Activated CD4-positive, alpha-beta memory T cell treated with anti-CD3 and anti-CD28 coated beads, Interleukin-2, amount 10 ng/mL, durations not matched to agents 7 days and 5 days (primary cell): ENCODE results near the gene INTS3. TPM values are rescaled to one million over a fixed set of nuclear protein-coding genes. Genes with fewer than 3 reads are reported as not detected.
"Not testable (repeated sequence)": the region's sequence is repeated elsewhere in the genome, so short reads cannot be mapped to it uniquely, and the experiment has no call there.

Experiments
- CTCF ChIA-PET: fragments of 350-600 bp; sonication (Branson Sonifier 250); formaldehyde crosslinking; loops from one replicate; lab custom pipeline; 2021; ENCODE audit warnings: antibody characterized with exemption, inconsistent platforms; lab: Charles Lee
- POLR2A ChIA-PET: fragments of 350-600 bp; sonication (Branson Sonifier 250); formaldehyde crosslinking; loops from one replicate; lab custom pipeline; 2021; ENCODE audit warnings: antibody characterized with exemption; lab: Charles Lee
- DNase-seq: peaks from one replicate; pipeline ENCODE4 v3.0.0-alpha.2; 2020
- H3K27ac Mint-ChIP-seq: one replicate; pipeline ENCODE4 v1.8.0; 2021; ENCODE audit warnings: mild to moderate bottlenecking, mixed read lengths
- H3K27me3 Mint-ChIP-seq: one replicate; pipeline ENCODE4 v1.8.0; 2021; ENCODE audit warnings: mixed read lengths
- H3K36me3 Mint-ChIP-seq: one replicate; pipeline ENCODE4 v1.8.0; 2021; ENCODE audit warnings: low read depth, mixed read lengths
- H3K4me1 Mint-ChIP-seq: one replicate; pipeline ENCODE4 v1.8.0; 2021; ENCODE audit warnings: mixed read lengths
- H3K4me3 Mint-ChIP-seq: one replicate; pipeline ENCODE4 v1.8.0; 2021; ENCODE audit warnings: mild to moderate bottlenecking, mixed read lengths
- H3K9me3 Mint-ChIP-seq: one replicate; pipeline ENCODE4 v1.8.0; 2021; ENCODE audit warnings: mixed read lengths
- total RNA-seq, 2 experiments: library from RNA; stranded (reverse); gene quantifications; one replicate each; pipeline ENCODE4 v1.2.3, GENCODE V29; 2021

The INTS3 gene
- total RNA-seq, 2 experiments from 2014 or later = 46.9 to 50.5 TPM

DNA sequence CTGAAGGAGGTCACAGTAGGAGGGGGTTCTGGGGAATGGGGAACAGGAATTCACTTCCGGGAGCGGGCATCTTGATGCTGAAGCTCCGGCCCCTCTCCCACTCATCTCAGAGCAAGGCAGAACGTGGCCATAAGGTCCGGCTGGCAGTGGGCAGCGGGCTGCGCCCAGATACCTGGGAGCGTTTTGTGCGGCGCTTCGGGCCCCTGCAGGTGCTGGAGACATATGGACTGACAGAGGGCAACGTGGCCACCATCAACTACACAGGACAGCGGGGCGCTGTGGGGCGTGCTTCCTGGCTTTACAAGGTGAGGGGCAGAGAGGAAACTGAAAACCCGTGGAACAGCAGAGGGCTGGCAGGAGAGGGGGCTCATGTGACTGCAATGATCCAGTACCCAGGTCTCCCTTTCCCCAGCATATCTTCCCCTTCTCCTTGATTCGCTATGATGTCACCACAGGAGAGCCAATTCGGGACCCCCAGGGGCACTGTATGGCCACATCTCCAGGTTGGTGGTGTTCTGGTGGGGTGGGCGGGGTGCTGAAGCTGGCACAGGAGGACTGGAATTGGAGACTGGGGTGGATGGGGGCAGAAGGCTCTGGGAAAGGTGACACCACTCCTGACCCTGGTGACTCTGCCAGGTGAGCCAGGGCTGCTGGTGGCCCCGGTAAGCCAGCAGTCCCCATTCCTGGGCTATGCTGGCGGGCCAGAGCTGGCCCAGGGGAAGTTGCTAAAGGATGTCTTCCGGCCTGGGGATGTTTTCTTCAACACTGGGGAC lies 50.4 kb downstream of the INTS3 start:
- no peak overlapping the region for H3K27ac Mint-ChIP-seq
- ChIA-PET CTCF (no interaction called here), POLR2A (interaction anchor here (1.7 kb wide), 1 partner anchor 212 kb away, joined by 5 read pairs; the partner anchor contains the start of gene RPS27)
- H3K4me1 Mint-ChIP-seq = peaks cover 38% of the 10 kb centered on the region
- no peaks in the 10 kb centered on the region for H3K27me3 Mint-ChIP-seq
- peaks cover 15% of the 10 kb centered on the region for H3K36me3 Mint-ChIP-seq
- H3K9me3 Mint-ChIP-seq = no peaks in the 10 kb centered on the region
- H3K4me3 Mint-ChIP-seq = no peak overlapping the region
- no peak for DNase-seq

DNA sequence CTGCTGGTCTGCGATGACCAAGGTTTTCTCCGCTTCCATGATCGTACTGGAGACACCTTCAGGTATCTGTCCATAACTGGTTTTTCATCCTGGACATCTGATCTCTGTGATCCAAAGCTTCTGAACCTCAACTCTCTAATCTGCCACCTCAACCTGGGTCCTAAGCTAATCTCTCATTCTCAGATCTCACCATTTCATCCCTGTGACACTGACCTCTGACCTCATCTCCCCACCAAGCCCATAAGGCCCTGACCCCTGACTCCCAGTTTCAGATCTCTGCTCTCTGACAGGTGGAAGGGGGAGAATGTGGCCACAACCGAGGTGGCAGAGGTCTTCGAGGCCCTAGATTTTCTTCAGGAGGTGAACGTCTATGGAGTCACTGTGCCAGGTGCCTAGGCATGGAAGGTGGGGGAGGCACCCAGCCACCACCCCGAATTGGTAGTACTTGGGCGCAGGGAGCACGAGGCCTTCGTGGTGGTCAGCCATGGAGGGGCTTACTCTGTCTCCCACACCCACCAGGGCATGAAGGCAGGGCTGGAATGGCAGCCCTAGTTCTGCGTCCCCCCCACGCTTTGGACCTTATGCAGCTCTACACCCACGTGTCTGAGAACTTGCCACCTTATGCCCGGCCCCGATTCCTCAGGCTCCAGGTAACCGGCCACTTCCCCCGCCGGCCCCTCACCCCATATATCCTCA lies 51.1 kb downstream of the INTS3 start:
- H3K4me1 Mint-ChIP-seq = peaks cover 35% of the 10 kb centered on the region

DNA sequence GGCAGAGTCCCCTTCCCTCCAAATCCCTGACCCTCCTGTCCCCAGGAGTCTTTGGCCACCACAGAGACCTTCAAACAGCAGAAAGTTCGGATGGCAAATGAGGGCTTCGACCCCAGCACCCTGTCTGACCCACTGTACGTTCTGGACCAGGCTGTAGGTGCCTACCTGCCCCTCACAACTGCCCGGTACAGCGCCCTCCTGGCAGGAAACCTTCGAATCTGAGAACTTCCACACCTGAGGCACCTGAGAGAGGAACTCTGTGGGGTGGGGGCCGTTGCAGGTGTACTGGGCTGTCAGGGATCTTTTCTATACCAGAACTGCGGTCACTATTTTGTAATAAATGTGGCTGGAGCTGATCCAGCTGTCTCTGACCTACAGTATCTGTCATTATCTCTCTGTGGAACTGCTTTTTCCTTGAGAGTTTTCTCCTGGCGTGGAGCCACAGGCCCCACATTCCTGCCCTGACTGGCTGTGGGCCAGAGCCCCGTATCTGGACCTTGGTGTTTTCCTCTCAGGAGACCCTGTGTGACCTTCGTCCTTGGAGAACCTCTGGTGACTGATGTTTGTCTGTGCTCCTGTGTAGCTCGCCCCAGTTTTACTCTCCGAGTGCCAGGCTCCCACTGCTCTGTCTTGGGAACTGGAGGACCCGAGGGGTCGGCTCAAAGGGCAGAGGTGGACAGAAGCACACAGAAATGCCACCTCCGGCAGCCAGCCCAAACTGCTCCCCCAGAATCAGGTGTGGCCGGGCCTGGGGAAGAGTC lies 52.1 kb downstream of the INTS3 start:
- Mint-ChIP-seq H3K27me3 (no peaks in the 10 kb centered on the region), H3K27ac (no peak overlapping the region), H3K36me3 (peaks cover 4% of the 10 kb centered on the region), H3K9me3 (no peaks in the 10 kb centered on the region), H3K4me3 (no peak overlapping the region), H3K4me1 (peaks cover 25% of the 10 kb centered on the region)
- ChIA-PET POLR2A (interaction anchor here (1.9 kb wide), 1 partner anchor 11 kb away, joined by 4 read pairs; no protein-coding TSS in a partner anchor), CTCF (no interaction called here)
- no peak for DNase-seq

More for the DNA sequence above, 51.1 kb downstream of the INTS3 start:
- Mint-ChIP-seq H3K4me3 (no peak overlapping the region), H3K9me3 (no peaks in the 10 kb centered on the region), H3K36me3 (peaks cover 9% of the 10 kb centered on the region), H3K27ac (no peak overlapping the region), H3K27me3 (no peaks in the 10 kb centered on the region)
- CTCF ChIA-PET = no interaction called here
- POLR2A ChIA-PET = no interaction called here
- no peak for DNase-seq

DNA sequence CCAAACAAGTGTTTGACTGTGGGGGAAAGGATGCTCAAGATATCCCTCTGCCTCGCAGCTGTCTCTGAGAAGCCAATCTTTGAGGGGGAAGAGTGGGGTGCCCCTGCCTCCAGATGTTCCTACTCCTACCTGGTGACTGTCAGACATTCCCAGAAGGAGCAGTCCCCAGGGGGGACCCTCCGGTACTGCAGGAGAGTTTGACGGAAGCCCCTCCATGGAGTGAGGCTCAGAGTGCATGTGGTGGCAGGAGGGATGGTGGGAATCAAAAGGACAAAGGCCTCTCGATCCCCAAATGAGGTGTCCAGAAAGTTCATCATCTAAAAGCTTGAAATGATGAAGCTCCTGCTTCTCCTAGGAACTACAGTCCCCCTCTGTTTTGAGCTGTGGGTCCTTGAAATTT lies 52.7 kb downstream of the INTS3 start:
- CTCF ChIA-PET = no interaction called here
- Mint-ChIP-seq H3K4me1 (peaks cover 24% of the 10 kb centered on the region), H3K36me3 (peaks cover 4% of the 10 kb centered on the region), H3K9me3 (no peaks in the 10 kb centered on the region), H3K27me3 (no peaks in the 10 kb centered on the region), H3K4me3 (no peak overlapping the region), H3K27ac (no peak overlapping the region)
- POLR2A ChIA-PET = interaction anchor here (1.6 to 1.9 kb wide), 2 partner anchors 11 to 12 kb away, joined by 4 read pairs; no protein-coding TSS in a partner anchor
- DNase-seq = no peak

DNA sequence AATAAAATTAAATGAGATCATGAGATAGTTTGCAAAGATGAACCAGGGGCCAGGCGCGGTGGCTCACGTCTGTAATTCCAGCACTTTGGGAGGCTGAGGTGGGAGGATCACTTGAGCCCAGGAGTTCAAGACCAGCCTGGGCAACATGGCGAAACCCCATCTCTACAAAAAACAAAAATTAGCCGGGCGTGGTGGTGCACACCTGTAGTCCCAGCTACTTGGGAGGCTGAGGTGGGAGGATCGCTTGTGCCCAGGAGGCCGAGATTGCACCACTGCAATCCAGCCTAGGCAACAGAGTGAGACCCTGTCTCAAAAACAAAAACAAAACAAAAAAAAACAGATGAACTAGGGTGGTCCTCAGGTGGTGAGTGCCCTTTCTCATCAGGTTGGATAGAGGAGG lies 54.8 kb downstream of the INTS3 start:
- ChIA-PET CTCF (interaction anchor here (1.2 to 1.8 kb wide), 2 partner anchors 9 to 14 kb away, joined by 3 to 4 read pairs; no protein-coding TSS in a partner anchor), POLR2A (interaction anchor here (1.6 kb wide), 1 partner anchor 375 kb away, joined by 4 read pairs; no protein-coding TSS in a partner anchor)
- Mint-ChIP-seq H3K4me3 (peak overlapping the region; percentile 81), H3K4me1 (peaks cover 12% of the 10 kb centered on the region), H3K27me3 (peaks cover 10% of the 10 kb centered on the region), H3K27ac (peak overlapping the region; percentile 89)
- DNase-seq, H3K36me3 Mint-ChIP-seq, H3K9me3 Mint-ChIP-seq: not testable (repeated sequence)

DNA sequence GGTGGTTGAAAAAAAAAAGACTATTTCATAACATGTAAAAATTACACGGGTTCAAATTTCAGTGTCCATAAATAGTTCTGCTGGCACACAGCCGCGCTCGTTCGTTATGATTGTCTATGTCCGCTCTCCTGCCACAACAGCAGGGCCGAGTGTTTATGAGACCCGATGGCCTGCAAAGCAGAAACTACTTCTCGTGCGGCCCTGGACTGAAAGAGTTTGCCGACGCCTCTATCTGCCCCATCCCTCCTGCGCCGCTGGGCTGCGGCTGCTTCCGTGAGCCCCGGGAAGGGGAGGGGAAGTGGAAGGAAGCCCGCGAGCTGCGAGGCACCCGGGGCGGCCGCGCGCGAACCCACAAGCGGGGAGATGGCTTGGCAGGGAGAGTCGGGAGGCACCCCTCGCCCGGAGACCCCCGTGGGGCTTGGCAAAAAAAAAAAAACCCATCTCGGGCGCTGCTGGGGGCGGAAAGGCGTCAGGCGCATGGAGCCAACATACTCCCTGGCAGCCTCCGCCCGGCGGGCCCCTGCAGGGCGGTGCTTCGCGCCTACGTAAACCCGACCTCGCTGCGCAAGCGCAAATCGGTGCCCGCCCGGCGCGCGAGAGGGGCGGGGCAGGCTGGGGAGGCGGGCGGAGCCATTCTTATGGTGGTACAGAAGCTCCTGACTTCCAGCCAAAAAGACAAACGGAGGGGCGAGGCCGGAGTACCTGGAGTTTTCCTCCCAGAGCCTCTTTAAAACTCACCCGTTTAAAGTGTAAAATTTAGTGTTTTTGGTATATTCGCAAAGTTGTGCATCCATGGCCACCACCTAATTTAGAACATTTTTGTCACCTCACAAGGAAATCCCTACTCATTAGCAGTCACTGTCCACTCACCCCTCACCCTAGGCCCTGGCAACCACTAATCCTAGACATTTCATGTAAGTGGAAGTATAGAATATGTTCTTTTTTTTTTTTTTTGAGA lies 55.7 kb downstream of the INTS3 start:
- peaks cover 4% of the 10 kb centered on the region for H3K36me3 Mint-ChIP-seq
- H3K27me3 Mint-ChIP-seq = peaks cover 15% of the 10 kb centered on the region
- H3K4me3 Mint-ChIP-seq = peak overlapping the region; percentile 81
- peaks cover 12% of the 10 kb centered on the region for H3K4me1 Mint-ChIP-seq
- POLR2A ChIA-PET = interaction anchor here (0.6 to 1.3 kb wide), 24 partner anchors 8 to 375 kb away, joined by 3 to 16 read pairs (median 4); partner anchors contain the start of genes CHTOP, CRTC2, GATAD2B and INTS3
- DNase-seq = peak; percentile 93
- CTCF ChIA-PET = interaction anchor here (1.2 kb wide), 1 partner anchor 9 kb away, joined by 3 read pairs; no protein-coding TSS in a partner anchor
- H3K9me3 Mint-ChIP-seq = peaks cover 2% of the 10 kb centered on the region
- peak overlapping the region; percentile 89 for H3K27ac Mint-ChIP-seq

DNA sequence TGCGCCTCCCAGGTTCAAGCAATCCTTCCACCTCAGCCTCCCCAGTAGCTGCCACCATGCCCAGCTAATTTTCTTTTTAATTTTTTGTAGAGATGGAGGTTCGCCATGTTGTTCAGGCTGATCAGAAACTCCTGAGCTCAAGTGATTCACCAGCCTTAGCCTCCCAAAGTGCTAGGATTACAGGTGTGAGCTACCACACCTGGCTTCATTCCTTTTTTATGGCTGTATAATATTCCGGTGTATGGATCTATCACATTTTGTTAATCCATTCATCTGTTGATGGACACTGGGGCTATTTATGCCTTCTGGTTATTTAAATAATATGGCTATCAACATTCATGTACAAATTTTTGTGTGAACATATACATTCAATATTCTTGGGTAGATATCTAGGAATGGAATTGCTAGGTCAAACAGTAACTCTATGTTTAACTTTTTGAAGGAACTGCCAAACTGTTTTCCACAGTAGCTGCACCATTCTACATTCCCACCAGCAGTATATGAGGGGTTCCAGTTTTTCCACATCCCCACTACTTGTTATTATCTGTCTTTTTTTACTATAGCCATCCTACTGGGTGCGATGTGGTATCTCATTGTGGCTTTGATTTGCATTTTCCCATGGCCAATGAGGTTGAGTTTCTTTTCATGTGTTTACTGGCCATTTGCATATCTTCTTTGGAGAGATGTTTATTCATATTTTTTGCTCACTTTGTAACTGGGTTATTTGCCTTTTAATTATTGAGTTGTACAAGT lies 58.4 kb downstream of the INTS3 start:
- Mint-ChIP-seq H3K4me1 (peaks cover 34% of the 10 kb centered on the region), H3K4me3 (no peak overlapping the region), H3K27me3 (peaks cover 18% of the 10 kb centered on the region), H3K27ac (no peak overlapping the region), H3K36me3 (peaks cover 4% of the 10 kb centered on the region), H3K9me3 (peaks cover 2% of the 10 kb centered on the region)
- CTCF ChIA-PET = interaction anchor here (0.6 kb wide), 2 partner anchors 33 to 202 kb away, joined by 3 read pairs; no protein-coding TSS in a partner anchor
- no peak for DNase-seq
- POLR2A ChIA-PET = no interaction called here

DNA sequence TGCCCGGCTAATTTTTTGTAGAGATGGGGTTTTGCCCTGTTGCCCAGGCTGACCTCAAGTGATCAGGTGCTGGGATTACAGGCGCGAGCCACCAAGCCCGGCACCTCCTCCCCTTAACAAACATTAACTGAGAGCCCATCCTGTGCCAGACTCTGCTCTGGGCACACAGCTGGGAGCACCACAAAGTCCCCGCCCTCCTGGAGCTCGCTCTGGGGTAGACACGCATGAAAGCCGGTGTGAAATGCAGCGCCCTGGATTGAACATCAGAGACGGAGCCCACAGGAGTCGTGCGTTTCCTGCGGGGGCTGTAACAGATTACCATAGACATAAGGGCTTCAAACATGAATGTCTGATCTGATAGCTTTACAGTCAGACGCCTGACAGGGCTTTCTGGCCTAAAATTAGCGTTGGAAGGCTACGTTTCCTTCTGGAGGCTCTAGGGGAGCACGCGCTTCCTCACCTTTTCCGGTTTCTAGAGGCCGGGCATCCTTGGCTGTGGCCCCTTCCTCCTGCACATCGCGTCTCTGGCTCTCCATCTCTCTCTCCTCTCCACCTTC lies 61.7 kb downstream of the INTS3 start:
- POLR2A ChIA-PET = interaction anchor here (1.1 to 1.2 kb wide), 2 partner anchors 133 to 201 kb away, joined by 3 to 5 read pairs; partner anchors contain the start of gene RPS27
- H3K27ac Mint-ChIP-seq = peak overlapping the region; percentile 10
- DNase-seq = no peak
- peaks cover 2% of the 10 kb centered on the region for H3K9me3 Mint-ChIP-seq
- peaks cover 18% of the 10 kb centered on the region for H3K27me3 Mint-ChIP-seq
- CTCF ChIA-PET = interaction anchor here (0.9 to 3.6 kb wide), 2 partner anchors 197 to 201 kb away, joined by 3 to 17 read pairs; partner anchors contain the start of genes RAB13 and RPS27
- H3K36me3 Mint-ChIP-seq = peaks cover 4% of the 10 kb centered on the region
- H3K4me3 Mint-ChIP-seq = no peak overlapping the region
- H3K4me1 Mint-ChIP-seq = peaks cover 35% of the 10 kb centered on the region

DNA sequence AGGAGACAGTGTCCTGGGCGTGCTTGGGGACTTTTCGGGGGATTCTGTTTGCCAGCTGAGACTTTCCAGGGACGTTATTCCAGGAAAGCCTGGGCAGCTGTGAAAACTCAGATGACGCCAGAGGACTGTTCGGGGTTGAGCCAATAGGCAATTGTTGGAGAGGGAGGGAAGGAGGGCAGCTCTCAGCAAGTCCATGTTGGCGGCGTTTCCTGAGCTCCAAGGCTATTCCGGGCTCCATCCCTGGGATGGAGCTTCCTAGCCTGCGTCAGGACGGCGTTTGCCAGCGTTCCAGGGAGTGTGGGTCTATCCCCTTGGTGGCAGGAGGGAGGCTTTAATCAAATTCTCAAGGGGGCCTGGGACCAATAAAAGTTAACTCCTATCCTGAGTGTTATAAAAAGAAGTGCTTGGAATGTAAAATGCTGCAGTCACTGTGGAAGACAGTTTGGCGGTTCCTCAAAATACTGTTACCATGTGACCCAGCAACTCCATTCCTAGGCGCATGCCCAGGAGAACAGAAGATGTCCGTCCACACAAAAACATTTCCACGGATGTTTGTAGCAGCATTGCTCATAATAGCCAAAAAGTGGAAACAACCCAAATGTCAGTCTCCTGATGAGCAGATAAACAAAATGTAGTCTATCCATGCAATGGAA lies 62.6 kb downstream of the INTS3 start:
- ChIA-PET CTCF (interaction anchor here (0.9 to 3.6 kb wide), 2 partner anchors 196 to 200 kb away, joined by 3 to 17 read pairs; partner anchors contain the start of genes RAB13 and RPS27), POLR2A (interaction anchor here (0.8 to 1.3 kb wide), 4 partner anchors 9 to 200 kb away, joined by 3 to 5 read pairs (median 4); partner anchors contain the start of genes CREB3L4 and RPS27)
- H3K36me3 Mint-ChIP-seq = peaks cover 4% of the 10 kb centered on the region
- peaks cover 18% of the 10 kb centered on the region for H3K27me3 Mint-ChIP-seq
- H3K9me3 Mint-ChIP-seq = peaks cover 2% of the 10 kb centered on the region
- H3K4me3 Mint-ChIP-seq = peak overlapping the region; percentile 2
- peaks cover 38% of the 10 kb centered on the region for H3K4me1 Mint-ChIP-seq
- DNase-seq = no peak
- H3K27ac Mint-ChIP-seq = peak overlapping the region; percentile 62

DNA sequence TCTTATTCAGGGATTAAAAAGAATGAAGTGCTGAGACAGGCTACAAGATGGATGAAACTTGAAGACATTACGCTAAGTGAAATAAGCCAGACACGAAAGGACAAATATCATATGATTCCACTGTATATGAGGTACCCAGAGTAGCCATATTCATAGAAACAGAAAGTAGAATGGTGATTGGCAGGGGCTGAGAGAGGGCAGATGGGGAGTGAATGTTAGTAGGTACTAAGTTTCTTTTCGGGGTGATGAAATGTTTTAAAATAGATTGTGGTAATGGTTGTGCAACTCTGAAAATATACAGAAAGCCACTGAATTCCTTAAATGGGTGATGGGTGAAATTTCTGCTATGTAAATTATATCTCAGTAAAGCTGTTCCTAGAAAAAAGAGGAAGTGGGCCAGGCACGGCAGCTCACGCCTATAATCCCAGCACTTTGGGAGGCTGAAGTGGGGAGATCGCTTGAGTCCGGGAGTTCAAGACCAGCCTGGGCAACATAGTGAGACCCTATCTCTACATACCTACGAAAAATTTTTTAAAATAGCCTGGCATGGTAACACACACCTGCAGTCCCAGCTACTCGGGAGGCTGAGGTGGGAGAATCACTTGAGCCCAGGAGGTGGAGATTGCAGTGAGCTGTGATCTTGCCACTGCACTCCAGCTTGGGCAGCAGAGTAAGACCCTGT lies 63.3 kb downstream of the INTS3 start:
- Mint-ChIP-seq H3K4me3 (peak overlapping the region; percentile 2), H3K27me3 (peaks cover 18% of the 10 kb centered on the region), H3K9me3 (peaks cover 2% of the 10 kb centered on the region), H3K36me3 (peaks cover 4% of the 10 kb centered on the region), H3K27ac (peak overlapping the region; percentile 62), H3K4me1 (peaks cover 42% of the 10 kb centered on the region)
- no peak for DNase-seq
- ChIA-PET POLR2A (interaction anchor here (1.0 to 1.4 kb wide), 8 partner anchors 8 to 175 kb away, joined by 3 to 6 read pairs (median 4); partner anchors contain the start of gene SLC27A3), CTCF (interaction anchor here (0.6 to 3.6 kb wide), 6 partner anchors 8 to 357 kb away, joined by 3 to 17 read pairs (median 3); partner anchors contain the start of gene RAB13)
